ENCODE data around the gene BOD1L2.

BOD1L2 gene

GRCh38 chr18:57146956-57147636, at the start of gene BOD1L2:
BOD1L2 (plus strand) TSS chr18:57147087; CDS start chr18:57147313, 226 bp downstream.
- no peak for ATAC-seq

DNA sequence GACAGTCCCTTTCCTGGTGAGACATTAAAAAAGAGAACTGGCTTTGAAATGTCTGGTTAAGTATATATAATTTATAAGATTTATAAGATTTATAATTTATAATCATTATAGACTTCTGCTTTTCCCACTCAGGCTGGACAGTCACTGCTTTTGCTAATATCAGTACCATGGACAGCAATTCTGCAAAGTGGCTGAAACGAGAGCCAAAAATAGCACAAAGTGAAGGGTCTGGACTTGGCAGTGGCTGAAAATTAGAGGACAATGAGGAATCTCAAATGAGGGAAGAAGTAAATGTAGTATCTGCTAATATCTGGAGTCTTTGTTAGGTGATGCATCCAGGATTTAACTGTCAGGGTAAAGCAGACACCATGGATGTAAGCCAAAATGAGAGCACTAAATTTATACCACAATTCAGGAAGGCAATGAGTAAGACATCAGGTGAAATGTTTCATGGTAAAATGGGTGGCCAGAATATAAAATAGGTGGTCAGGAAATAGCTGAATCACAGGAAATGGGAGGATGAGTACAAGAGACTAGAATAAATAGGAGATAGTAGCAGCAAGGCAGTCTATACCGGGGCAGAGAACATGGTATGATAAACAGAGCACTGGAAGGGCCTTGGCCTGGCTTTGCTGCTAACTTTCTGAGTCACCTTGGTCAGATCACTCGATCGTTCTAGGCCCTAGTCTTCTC, 39.6 kb upstream of the BOD1L2 start:
- ATAC-seq, result peak in 1 of 2 donors; percentile 43

DNA sequence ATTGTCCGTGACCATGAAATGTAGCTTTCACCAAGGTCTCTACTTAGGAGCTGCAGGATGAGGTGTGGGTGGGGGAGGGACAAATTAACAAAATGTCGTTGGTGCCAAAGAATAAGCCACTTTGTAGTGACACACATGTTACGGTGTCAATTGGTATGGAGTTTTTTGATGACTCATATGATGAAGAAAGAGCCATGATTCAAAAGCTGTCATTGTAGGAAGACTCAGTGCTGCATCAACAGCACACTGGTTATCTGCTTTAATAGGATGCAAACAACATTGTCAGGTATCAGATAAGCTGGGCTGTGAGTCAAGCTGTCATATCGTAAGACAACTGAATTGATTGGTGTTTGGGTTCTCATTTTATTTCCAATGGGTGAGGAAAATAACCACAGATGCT, 36.6 kb upstream of the BOD1L2 start:
- peak in 1 of 2 donors; percentile 51 for ATAC-seq

GRCh38 chr18:57113799-57114420, 33.0 kb upstream of the BOD1L2 start:
- no peak for ATAC-seq

GRCh38 chr18:57116598-57117132, 30.2 kb upstream of the BOD1L2 start:
- no peak for ATAC-seq

- no peak for ATAC-seq
These were observed 25.3 kb upstream of the BOD1L2 start for GRCh38 chr18:57121542-57122112.

DNA sequence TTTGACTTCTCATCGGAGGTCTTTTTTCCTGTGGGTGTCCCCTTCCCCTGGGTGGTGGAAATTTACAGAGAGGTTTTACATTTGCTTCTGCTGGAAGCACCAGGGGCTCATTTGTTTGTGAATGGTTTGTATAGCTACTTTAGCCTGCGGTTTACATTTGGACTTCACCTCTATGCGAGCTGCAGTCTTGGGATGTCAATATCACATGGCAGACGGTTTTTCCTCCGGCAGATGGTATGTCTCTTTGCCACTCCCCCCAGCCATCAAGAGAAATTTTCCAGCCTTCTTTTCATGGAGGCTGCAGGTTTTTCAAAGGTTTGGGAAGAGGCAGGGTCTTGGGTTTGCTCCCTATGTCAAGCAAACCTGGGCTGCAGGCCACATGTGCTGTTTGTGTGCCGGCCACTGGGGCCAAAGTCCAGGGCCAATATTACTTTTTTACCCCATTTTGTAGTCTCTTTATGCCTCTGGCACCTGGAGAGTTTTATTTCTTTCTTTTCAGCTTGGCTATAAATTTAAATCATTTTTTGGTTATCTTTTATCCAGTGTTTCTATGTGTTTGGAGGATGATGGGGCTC, 23.9 kb upstream of the BOD1L2 start:
- no peak for ATAC-seq

- no peak for ATAC-seq
These were observed 21.3 kb upstream of the BOD1L2 start for GRCh38 chr18:57125627-57126026.

DNA sequence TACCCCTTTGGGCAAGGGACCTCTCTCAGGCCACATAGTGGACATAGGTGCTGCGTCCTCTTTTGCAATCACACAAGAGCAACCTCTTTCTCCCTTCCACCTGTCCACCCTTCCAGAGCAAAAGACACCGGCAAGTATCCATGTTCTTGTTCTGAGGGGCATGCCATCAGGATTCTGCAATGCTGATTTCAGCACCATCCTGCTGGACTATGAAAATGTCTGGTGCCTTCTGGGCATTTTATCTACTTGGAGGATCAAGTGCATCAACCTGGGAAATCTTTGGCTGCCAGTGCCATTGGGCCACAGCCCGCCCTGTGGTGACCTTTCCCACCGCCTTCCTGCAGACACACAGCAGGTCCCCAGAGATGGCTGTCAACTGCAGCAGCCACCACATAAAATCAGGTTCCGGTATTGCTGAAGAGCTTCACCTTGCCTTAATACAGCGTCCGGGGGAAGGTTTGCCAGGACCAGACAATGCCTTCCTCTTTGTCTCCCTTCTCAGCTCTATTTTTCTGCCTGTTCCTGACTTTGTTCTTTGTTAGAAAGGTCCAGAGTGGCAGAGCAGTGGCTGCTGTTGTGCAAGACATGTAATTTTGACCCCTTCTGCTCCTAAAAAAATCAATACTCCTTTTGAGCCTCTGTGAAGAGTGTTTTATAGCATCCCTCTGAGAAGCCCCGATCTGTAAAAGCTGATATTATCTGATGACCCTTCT, 18.5 kb upstream of the BOD1L2 start:
- no peak for ATAC-seq

DNA sequence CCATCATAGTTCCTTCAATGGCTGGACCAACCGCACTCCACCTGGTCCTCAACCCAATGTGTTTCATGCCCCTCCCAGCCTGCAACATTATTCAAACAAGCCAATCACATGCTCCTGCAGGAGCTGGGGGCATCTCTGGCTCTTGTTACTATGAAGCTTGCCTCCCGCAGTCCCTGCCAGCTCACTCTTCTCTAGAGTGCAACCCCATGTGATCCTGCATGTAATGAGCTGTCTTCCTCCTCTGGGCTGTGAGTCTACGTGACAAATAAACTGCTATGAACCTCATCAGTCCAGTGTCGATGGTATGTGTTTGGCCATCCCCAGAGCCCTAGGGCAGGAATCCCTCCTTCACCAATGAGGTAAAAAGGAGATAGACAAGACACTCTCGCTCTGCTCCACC, 15.8 kb upstream of the BOD1L2 start:
- ATAC-seq, result no peak

- ATAC-seq, result no peak
These were observed 15.1 kb upstream of the BOD1L2 start for GRCh38 chr18:57131782-57132181.

GRCh38 chr18:57134618-57135135, 12.2 kb upstream of the BOD1L2 start:
- no peak for ATAC-seq

GRCh38 chr18:57135699-57136098, 11.2 kb upstream of the BOD1L2 start:
- no peak for ATAC-seq

- no peak for ATAC-seq
These were observed 9.0 kb upstream of the BOD1L2 start for GRCh38 chr18:57137847-57138246.

DNA sequence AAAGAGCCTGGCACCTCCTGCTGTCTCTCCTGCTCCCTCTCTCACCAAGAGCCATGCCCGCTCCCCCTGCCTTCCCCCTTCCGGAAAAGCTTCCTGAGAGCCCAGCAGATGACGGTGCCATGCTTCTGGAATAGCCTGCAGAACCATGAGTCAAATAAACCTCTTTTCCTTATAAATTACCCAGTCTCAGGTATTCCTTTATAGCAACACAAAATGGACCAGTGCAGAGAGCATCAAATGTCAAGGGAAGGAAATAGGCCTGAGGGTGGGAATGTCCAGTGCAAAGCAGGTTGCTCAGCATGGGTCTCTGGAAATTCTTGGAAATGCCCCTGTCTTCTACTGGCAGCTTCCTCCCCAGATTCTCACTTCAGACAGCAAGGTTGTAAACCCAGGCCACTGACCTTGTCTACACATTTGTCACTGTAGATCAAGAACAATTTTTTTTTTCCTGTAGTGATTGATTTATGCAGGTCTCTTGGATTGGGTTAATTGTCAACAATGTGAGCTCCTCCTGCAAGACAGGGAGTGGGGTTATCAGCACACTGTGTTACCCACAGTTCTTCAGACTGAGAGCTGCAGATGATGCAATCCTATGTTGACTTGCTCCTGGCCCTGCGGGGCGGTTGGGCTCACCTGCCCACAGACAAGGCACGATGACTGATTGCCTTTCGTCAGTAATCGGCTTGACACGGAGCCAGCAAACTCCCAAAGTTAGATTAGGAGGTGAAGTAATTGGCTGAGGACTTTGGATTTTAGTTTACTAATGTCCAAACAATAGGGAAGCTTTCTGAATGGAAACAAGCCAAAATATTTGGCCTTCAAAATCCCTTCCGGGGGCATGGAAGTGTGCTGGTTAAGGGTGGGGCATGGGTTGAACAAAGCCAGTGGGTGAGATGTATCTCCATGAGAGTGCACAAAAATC, 5.4 kb upstream of the BOD1L2 start:
- no peak for ATAC-seq

- ATAC-seq, result no peak
These were observed 4.6 kb upstream of the BOD1L2 start for GRCh38 chr18:57142324-57142723.

DNA sequence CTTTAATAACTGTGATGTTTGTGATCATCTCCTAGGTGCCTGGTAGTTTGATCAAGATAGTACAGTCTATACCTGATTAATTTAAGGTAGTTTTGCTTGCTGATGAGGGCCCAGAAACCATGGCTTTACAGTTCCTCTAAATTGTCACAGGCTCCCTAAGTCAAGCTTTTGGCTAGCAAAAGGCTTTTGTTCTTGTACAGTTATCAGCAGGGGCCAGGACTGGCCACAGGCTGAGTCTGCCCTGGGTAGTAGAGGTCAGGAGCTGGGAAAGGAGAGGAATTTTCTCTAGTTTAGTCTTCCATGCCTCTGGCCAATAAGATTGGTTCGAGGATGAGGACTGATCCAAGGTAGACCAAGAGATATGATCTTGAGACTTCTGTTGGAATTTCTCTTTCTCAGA, 3.6 kb upstream of the BOD1L2 start:
- no peak for ATAC-seq

DNA sequence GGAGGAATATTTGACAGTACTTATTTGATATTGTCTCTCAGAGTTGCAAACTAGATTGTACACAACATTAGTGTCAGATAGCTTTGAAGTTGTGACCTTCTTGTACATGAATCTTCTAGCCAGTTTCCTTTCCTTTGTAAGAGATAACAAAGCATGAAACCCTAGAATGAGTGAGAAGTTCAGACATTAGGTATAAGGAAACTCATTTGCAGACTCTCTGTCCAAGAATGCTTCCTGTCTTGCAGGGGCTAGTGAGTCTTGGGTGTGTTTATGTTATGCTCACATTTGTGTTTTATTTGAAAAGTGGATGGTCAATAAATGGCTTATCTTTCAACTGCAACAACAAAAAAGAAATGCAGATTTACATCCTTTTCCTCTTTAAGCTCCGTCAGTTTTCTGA, 1.4 kb downstream of the BOD1L2 start:
- no peak for ATAC-seq

DNA sequence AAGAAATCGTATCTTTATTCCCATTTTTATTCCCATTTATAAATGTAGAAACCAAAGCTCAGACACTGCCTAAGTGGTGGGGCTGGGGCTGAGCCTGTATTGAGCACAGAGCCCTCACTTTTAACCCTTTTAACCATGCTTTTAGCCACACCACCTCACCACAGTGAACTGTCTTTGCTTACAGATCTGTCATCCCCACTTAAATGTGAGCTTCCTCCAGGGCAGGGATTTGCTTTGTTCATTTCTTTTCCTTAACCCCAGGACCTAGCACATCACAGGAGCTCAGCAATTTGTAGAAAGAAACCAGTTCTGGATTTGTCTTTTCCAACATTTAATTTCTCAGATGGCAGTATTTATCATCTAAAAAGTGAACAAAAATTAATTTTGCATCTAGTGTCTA, 2.2 kb downstream of the BOD1L2 start:
- ATAC-seq, result no peak

- no peak for ATAC-seq
These were observed 2.6 kb downstream of the BOD1L2 start for GRCh38 chr18:57149531-57149930.

DNA sequence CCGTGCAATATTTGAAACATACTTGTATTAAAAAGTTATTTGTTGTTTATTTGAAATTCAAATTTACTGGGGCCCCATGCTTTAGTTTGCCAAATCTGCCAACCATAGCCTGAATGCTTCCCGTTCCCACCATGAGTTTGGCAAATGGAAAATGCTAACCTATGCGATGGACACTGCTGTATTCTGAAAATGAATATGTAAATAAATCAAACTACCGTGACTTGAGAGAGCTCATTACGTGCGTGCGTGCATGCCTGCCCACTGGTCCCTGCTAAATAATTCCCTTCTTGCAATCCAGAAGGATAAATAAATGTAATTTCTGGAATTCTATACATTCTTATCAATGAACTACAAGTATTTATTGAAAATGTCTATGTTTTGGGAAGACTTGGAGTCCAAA, 3.2 kb downstream of the BOD1L2 start:
- ATAC-seq, result no peak

All from activated CD4-positive, CD25-positive, alpha-beta regulatory T cell treated with anti-CD3 and anti-CD28 coated beads, Interleukin-2, amount 50 U/mL, for 24 hours (primary cell).